Panc1 (cell line): ENCODE data around the gene PROM1. TPM values are rescaled to one million over a fixed set of nuclear protein-coding genes. Genes with fewer than 3 reads are reported as not detected.

Experiments
- ATAC-seq: fragments of 200-7000 bp; cut with Tn5 transposase; 2 replicates; pipeline ENCODE4 v1.9.1; 2020; ENCODE audit warnings: mild to moderate bottlenecking, moderate library complexity
- BruUV-seq: library from RNA; stranded (reverse); fragments of 400-500 nt; replicated peaks from 2 replicates; lab custom pipeline; 2021; lab: Mats Ljungman, UMichigan
- CTCF ChIA-PET: fragments of 300-600 bp; sonication (Branson Sonifier 250); formaldehyde crosslinking; loops from one replicate; lab custom pipeline; 2022; ENCODE audit warnings: antibody characterized with exemption; lab: Charles Lee
- POLR2A ChIA-PET: fragments of 300-600 bp; sonication (Branson Sonifier 250); formaldehyde crosslinking; loops from one replicate; lab custom pipeline; 2022; ENCODE audit warnings: antibody characterized with exemption; lab: Charles Lee
- DNase-seq: peaks from one replicate; pipeline ENCODE4 v3.0.0-alpha.2; 2010; ENCODE audit warnings: low read depth, low spot score
- H3K27ac ChIP-seq: 2 replicates; pipeline ENCODE4 v1.5.1; 2011; ENCODE audit warnings: mild to moderate bottlenecking, low read length, inconsistent platforms
- H3K27me3 ChIP-seq: fragments of 200-500 bp; sonication (Bioruptor generic); 2 replicates; pipeline ENCODE4 v1.6.0; 2014; ENCODE audit warnings: low read length, inconsistent platforms; ENCODE audit not compliant: control insufficient read depth, insufficient read depth
- H3K36me3 ChIP-seq: fragments of 200-500 bp; sonication (Bioruptor generic); 2 replicates; pipeline ENCODE4 v1.5.1; 2014; ENCODE audit warnings: inconsistent platforms, mild to moderate bottlenecking, low read length, moderate library complexity; ENCODE audit not compliant: control insufficient read depth, insufficient read depth
- H3K4me1 ChIP-seq: 2 replicates; pipeline ENCODE4 v1.5.1; 2011; ENCODE audit warnings: inconsistent platforms, mild to moderate bottlenecking, low read length, moderate library complexity; ENCODE audit not compliant: control insufficient read depth, insufficient read depth
- H3K4me3 ChIP-seq, 2 experiments: 2 replicates each; pipeline ENCODE4 v1.5.1; 2011 to 2012; ENCODE audit warnings: low read depth in 2 of 2, low read length in 2 of 2, mild to moderate bottlenecking in 2 of 2, inconsistent platforms in 1 of 2, moderate library complexity in 1 of 2
- H3K9me3 ChIP-seq: fragments of 200-500 bp; sonication (Bioruptor generic); 2 replicates; pipeline ENCODE4 v1.5.1; 2014; ENCODE audit warnings: low read depth, mild to moderate bottlenecking, inconsistent platforms, low read length, moderate library complexity; ENCODE audit not compliant: control insufficient read depth, insufficient read depth
- CTCF ChIP-seq: fragments of 450-650 bp; IDR thresholded peaks from 2 replicates; pipeline ENCODE4 v1.5.1; 2017; ENCODE audit warnings: mild to moderate bottlenecking
- POLR2AphosphoS5 ChIP-seq: IDR thresholded peaks from 2 replicates; pipeline ENCODE4 v1.6.1; 2012; ENCODE audit warnings: mild to moderate bottlenecking, low read depth, low read length, moderate library complexity
- REST ChIP-seq, 2 experiments: IDR thresholded peaks; 2 replicates each; pipeline ENCODE4 v1.6.1; 2011 to 2012; ENCODE audit warnings: low read depth in 2 of 2, control low read depth in 1 of 2, low read length in 1 of 2, mild to moderate bottlenecking in 1 of 2, moderate library complexity in 1 of 2; ENCODE audit not compliant: insufficient read depth in 1 of 2
- SIN3A ChIP-seq: IDR thresholded peaks from 2 replicates; pipeline ENCODE4 v1.6.1; 2012; ENCODE audit warnings: low read depth, mild to moderate bottlenecking, low read length, moderate library complexity, borderline replicate concordance; ENCODE audit not compliant: insufficient read depth
- TCF7L2 ChIP-seq: IDR thresholded peaks from 2 replicates; pipeline ENCODE4 v1.6.1; 2011; ENCODE audit warnings: mild to moderate bottlenecking, low read depth, low read length, inconsistent platforms
- in situ Hi-C: cut with HindIII; loops from 2 replicates; pipeline ENCODE4 v1.10.0; 2016; ENCODE audit warnings: low sequenced_read_pairs, low pct_unique_long_range_greater_than_20kb
- intact Hi-C: fragments of 100-400 bp; cut with micrococcal nuclease; formaldehyde crosslinking; loops from one replicate; pipeline ENCODE4 v1.10.0; 2022; ENCODE audit not compliant: unreplicated experiment
- total RNA-seq: library from RNA; stranded (reverse); gene quantifications from one replicate; pipeline ENCODE4 v1.2.1, GENCODE V29; 2021; ENCODE audit not compliant: unreplicated experiment

PROM1 gene
- total RNA-seq, 1 experiment from 2014 or later: 0.18 TPM

- DNase-seq (no peak), ATAC-seq (no peak)
- Histone ChIP-seq H3K4me1 (no peaks in the 10 kb centered on the region), H3K27me3 (0 out of 2 replicates have a peak, but pooled peaks cover 2% of the 10 kb centered on the region), H3K4me3 (no peak overlapping the region), H3K9me3 (no peaks in the 10 kb centered on the region), H3K27ac (no peak overlapping the region), H3K36me3 (no peaks in the 10 kb centered on the region)
- CTCF ChIA-PET: no interaction called here
- no peak for TF ChIP-seq CTCF
- no peak for TF ChIP-seq REST (IDR thresholded peaks at IDR 0.05; ENCODE audit: insufficient read depth in 1 of 2, low read depth in 2 of 2, low read length in 1 of 2)
- TF ChIP-seq TCF7L2: no peak
- no peak for TF ChIP-seq SIN3A
- TF ChIP-seq POLR2AphosphoS5: no peak
- POLR2A ChIA-PET: no interaction called here
- intact Hi-C loops: no loop called here
- no TSS peak for BruUV-seq
- in situ Hi-C loops: no loop called here
These were observed 30.7 kb upstream of the PROM1 start for GRCh38 chr4:16114546-16114945.

GRCh38 chr4:16113741-16114140 lies 29.9 kb upstream of the PROM1 start:
- H3K9me3 ChIP-seq: no peaks in the 10 kb centered on the region
- POLR2A ChIA-PET: no interaction called here
- DNase-seq: no peak
- H3K36me3 ChIP-seq: no peaks in the 10 kb centered on the region
- H3K4me1 ChIP-seq: no peaks in the 10 kb centered on the region
- TF ChIP-seq REST (IDR thresholded peaks at IDR 0.05; ENCODE audit: insufficient read depth in 1 of 2, low read depth in 2 of 2, low read length in 1 of 2) (no peak), TCF7L2 (no peak), POLR2AphosphoS5 (no peak), CTCF (no peak), SIN3A (no peak)
- intact Hi-C loops (no loop called here), in situ Hi-C loops (no loop called here)
- H3K27me3 ChIP-seq: 0 out of 2 replicates have a peak, but pooled peaks cover 2% of the 10 kb centered on the region
- no TSS peak for BruUV-seq
- ATAC-seq: no peak
- no peak overlapping the region for H3K4me3 ChIP-seq
- CTCF ChIA-PET: no interaction called here
- no peak overlapping the region for H3K27ac ChIP-seq
